Stimulated activated CD8-positive, alpha-beta memory T cell treated with anti-CD3 and anti-CD28 coated beads, Interleukin-15, amount 100 ng/mL, for 4 hours (primary cell): ENCODE data around the gene PLS3.

ENCODE experiments used
- DNase-seq, 2 donors: peaks; one replicate each; pipeline ENCODE4 v3.0.0-alpha.2; 2020; ENCODE audit warnings: low read depth in 2 of 2

PLS3 gene

DNA sequence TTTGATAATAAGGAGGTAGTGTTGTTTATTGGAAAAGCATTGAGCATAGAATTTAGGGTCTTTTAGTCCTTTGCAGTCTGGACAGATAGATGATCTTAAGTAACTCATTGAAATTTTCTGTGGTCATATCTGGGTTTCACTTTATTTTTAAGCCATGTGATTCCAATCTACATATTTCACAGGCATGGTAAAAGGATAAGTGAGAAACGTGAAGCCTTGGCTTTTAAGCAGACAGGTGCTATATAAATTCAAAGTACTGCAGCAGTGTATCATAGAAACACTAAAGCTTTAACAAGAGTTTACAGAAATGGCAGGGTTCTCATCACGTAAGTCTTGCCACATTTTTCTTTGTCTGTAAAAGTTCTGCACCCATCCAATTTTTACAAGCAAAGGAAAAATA lies 4.9 kb downstream of the PLS3 start:
- no peak for DNase-seq

DNA sequence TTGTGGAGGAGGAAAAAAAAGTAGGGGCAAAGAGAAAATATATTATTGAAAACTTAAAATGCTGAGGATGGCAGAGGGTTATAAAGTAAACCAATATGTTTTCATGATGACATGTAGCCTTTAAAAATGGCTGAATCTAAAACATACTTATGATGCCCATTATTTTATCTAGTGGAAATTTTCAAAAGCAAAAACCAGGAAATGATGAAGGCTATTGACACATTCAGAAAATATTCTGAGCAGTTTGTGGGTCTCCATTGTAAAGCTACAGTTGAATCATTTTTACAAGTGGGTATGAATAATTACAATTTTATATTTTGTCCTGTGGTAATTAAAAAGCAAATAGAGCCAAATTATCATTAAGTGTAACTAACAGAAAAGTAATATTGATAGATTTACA lies 10.7 kb downstream of the PLS3 start:
- no peak for DNase-seq

DNA sequence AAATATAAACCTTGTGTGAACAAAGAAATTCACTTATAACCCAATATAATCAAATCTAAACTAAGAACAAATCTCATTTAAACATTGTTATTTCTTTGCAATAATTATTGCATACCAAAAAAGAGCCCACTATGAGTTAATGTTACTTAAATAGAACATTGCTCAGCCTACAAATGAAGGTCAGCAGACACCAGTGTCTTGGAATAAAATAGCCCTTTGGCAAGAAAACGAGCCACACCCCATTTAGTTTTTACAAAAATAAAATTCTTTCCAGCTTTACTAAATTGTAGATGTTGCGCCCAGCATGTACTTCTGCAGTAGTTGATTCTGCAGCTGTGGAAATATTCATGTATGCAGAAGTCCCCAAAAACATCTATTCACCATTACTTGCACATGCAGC lies 12.2 kb downstream of the PLS3 start:
- no peak for DNase-seq

DNA sequence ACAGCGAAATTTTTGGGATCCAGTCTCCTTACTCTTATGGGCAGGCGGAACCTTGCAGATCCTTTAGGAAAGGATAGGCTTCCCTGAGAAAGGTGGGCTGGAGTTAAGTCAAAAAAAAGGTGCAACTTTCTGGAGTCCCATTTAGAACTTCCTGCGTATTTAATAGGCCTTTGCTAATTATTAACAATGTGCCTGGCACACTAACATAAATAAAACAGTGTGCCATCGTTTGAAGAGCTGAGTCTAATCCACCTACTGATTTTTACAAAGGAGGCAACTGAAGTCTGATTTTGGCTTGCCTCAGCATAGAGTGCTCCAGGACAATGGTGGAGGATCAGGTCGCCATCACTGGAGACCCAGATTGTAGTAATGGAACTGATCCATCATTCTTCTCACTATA lies 15.7 kb downstream of the PLS3 start:
- no peak for DNase-seq

DNA sequence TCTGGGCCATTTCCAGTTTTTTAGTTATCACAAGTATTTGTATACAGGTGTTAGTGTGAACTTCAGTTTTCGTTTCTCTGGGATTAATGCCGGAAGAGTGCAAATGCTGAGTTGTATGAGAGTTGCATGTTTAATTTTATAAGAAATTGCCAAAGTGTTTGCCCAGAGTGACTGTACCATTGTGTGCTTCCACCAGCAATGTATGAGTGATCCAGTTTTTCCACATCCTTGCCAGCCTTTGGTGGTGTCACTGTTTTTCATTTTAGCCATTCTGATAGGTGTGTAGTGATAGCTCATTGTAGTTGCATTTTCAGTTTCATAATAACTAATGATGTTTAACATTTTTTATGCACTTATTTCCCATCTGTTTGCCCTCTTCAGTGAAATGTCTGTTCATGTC lies 18.4 kb downstream of the PLS3 start:
- DNase-seq = no peak

DNA sequence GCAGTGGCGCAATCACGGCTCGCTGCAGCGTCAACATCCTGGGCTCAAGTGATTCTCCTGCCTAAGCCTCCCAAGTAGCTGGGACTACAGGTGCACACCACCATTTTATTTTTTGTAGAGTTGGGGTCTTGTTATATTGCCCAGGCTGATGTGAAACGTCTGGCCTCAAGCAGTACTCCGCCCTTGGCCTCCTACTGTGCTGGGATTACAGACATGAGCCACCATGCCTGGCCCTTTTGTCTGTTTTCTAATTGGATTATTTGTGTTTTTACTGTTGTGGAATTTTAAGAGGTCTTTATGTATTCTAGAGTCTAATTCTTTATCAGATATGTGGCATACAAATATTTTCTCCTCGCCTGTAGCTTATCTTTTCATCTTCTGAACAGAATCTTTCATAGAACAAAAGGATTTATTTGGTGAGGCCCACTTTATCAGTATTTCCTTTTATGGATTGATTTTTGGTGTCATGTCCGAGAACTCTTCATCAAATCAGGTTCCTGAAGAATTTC lies 18.9 kb downstream of the PLS3 start:
- DNase-seq = no peak

DNA sequence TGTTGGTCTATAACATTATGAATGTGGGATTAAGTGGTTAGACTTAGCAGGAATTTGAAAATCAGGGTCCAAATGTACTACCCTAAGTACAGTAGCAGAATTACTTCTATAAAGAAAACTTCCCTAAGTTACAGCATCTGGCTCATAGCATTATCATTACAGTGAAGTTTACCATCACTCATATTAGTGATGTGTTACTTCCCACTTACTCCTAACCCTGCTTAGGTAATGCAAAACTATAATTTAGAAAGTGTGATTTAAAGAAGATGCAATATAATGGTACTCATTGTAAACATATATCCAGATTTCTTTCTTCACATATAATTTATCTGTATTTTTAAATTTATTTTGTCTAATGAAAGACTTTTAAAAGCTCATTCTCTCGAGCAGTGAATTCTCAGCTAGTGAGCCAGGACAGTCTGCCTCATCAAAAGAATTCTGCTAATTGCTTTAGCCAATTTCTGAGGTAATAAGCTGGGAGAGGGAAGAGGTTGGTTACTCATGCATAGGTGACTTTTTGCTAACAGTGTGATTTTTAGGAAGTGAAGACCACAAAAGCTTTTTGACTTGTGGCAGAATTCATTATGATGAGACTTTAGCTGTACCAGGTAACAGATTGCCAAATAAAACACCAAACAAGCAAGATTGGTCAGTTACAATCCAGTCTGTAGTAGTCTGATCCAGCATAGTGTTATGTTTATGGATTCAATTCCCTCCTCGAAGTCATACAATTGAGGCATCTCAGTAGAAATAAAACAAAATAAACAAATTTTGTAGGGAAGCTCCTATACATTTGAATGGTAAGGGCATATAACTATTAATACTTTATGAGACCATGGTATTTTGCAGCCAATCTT lies 21.0 kb downstream of the PLS3 start:
- no peak for DNase-seq

DNA sequence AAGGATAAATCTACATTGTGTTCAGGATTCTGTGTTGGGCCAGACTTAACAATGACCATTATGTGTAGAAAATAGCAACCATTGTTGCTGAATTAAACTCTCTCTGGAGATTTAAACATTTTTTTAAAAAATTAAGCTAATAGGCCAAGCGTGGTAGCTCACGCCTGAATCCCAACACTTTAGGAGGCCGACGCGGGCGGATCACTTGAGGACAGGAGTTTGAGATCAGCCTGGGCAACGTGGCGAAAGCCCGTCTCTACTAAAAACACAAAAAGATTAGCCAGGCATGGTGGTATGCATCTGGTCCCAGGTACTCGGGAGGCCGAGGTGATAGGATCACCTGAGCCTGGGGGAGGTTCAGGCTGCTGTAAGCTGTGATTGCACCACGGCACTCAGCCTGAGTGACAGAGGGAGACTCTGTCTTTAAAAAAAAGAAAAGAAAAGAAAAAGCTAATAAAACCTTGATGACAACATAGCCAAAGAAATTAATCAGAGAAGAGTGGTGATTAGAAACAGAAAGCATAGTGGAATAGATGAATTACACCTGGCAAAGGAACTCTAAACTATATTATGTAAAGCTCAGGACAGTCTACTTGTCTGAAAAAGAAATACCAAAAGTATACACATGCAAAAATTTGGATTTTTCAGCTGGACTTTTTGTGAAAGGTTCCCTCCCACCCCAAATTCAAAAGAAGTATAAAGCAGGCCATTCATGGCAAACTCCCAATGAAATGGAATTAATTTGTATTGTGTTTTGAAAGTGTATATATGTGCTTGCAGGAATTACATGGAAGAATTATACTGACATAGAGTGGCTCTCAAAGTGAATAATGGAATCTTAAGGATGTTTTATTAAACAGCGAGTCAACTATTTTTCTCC lies 21.9 kb downstream of the PLS3 start:
- no peak for DNase-seq

DNA sequence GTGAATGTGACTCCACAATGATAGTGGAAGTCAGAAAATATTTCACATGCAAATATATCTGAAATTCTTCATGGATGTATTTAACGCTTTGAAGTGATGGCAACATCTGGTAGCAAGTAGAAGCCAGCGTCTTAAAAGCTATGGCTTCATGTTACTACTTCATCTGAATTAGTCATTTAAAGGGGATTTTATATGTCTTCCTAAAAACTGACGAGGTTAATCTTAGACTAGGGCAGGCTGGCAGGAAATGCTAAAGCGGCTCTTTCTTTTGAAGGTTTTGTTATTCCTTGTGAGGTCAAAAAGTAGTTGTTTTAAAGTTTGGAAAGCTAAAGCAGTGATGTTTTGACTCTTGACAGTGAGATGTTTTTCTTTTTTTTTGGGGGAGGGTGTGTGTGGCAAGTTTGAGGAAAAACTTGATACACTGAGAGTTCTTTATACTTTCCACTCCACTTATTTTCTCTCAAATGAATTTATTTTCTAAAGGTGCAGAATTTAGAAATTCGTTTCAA lies 22.6 kb downstream of the PLS3 start:
- DNase-seq = no peak

DNA sequence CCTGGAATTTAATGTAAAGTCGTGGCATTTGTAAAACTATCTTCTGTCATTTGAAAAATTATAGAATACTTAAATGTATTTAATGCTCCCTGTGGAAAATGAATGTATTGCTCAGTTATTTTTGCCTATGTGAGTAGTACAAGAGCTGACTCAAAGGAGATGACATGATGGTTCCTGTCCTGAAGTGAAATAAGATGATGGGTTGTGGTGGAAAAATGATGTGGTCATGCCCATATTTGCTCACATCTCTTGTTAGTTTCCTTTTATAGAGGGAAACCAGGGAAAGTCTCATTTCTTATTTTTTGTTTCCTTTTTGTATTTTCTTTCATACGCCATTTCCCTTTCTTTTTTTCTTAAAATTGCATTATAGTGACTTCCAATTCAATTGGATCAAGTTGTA lies 23.7 kb downstream of the PLS3 start:
- DNase-seq = no peak

DNA sequence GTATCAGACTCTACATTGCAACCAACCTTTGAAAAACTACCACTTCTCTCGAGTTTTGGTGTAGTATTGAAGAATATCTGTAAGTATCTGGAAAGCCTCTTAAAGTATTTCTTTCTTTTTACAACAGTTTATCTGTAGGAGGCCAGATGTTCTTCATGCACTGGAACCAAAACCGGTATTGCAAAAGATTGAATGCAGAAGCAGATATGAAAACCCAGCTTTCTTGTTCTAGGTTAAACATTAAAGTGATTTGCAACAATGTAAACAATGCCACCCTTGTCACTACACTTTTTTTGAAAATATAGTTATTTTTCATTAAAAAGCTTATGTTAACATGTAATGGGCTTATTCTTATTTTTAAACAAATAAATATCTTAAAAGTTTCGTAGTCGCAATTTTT lies 27.2 kb downstream of the PLS3 start:
- DNase-seq = no peak

DNA sequence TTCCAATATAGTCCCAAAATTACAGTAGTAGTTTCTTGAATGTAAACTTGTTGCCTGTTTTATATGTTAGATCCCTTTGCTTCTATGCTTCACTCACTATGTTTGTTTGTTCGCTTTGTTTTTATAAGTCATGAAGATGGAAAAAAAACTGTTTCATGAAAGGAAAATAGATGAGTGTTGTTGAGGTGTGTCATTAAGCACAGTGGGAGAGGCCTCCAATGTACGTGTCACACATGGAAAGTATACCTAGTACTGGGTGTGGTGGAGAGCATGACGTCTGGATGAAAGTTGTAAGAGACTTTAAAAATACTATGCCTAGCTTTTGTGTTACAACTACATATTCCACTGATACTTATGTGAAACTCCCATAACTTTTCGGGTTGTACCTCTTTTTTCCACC lies 28.4 kb downstream of the PLS3 start:
- DNase-seq = no peak

DNA sequence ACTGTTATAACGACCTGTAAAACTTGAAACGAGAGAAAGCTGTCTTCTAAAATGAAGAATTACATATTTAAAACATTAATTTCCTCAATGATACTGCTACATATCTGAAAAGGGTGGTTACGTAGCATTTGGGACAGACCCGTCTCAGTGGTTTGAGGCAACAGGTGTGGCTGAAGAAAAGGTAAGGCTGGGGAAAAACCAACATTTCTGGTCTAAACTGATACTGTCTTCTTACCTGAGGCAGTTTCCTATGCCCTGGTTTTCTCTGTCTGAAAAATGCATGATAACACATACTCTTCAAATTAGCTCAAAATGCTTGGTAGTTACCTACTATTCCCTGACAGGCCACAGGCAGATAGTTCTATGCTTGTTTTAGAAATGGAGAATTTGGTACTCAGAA lies 30.4 kb downstream of the PLS3 start:
- DNase-seq = no peak

DNA sequence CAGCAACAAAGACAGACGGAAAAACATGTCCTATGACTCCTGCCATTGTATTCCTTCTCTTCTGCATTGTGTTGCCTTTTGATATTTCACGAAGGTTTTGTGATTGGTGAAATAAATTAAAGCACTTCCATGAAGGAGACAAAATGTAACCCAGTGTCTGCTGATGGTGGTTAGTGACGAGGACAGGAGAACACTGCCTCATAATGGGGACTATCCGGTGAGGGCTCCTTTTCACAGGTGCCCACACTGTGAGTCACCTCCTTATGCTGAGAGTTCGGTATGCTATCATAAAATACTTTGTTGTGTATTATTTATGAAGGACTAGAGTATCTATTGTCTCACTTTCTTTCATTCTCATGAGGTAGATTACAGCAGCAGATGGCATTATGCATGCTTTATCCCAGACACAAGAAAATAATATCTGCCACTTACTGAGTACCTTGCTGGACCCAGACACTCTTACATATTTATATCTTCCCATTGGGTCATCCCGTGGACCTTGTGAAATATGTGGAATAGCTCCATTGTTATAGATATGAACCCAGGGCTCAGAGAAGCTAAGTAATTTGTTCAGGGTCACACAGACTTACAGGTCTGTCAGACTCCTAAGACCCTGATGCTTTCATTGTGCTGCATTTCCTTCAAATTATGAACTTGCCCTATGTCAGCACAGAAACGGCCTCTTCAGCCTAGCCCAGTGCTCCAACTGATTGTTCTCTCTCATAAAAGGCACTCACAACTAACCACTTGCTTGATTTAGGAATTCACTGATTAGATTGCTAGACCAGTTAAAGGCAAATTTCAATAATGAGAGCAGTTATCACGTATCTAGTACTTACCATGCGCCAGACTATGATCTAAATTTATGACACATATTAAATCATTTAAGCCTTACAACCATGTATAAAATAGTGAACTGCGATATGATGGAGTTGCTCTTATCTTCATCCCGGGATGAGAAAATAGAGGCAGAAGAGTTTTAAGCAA lies 31.2 kb downstream of the PLS3 start:
- DNase-seq = no peak

DNA sequence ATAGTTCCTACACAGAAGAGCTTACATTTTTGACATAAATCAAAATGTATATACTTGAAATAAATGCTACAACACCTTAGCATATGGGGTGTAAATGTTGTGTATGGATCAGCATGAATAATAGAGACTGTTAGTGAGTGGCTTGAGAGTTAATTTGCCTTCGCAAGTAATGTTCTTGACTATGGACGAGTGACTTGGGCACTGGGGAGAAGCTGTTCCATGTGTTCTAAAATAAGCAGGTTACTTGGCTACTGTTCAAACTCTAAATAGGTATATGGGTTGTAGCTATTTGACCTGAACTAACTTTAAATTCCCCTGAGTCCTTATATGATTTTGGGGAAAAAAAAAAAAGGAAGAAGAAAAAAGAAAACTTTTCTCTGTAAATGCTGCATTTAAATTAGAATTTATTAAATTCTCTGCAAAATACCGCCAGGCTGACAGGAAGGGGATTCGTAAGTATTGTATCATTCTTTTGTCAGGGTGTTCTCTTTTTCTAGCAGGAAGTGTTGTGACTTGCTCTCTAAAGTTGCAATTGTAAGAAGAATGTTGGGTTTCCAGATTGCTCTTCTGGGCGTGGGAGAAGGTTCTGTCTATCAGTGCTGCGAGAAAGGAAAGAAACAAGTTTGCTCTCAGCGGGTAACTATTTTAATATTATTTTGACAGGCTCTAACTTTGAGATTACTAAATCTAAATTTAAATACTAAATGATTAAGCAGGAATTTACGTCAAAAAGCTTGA lies 32.2 kb downstream of the PLS3 start:
- no peak for DNase-seq

DNA sequence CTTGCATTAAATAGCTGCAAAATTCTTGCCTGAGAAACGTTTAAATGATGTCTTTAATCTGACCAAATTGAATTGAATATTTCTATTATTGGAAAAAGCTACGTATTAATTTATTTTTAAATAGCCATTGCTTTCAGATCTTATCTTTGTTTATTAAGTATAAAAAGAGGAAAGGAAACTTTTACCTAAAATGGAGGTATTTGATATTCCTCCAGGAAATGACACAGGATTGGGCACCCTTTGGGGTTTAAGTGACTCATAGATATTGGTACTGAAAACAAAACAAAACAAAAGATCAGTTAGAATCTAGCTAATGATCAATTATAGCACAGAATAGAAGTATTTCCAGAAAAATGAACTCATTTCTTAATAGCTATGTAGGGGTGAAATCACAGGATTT lies 34.1 kb downstream of the PLS3 start:
- DNase-seq = no peak

DNA sequence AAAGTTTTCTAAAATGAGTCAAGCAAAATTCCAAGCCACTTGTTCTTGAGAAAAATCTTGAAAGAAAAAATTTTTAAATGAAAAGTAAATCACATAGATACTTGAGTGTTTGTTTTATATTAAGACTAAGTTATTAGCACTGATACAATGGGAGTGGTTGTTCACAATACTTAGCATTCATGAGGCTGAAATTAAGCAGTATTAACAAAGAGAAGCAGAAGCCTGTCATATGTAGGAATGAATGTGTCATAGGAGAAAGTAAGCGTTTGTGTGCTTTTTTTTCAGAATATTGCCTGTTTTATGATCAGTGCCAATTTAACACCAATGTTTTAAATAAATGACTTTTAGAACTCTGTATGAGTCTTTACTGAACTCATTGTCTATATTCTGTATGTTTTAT lies 37.6 kb downstream of the PLS3 start:
- DNase-seq = no peak

DNA sequence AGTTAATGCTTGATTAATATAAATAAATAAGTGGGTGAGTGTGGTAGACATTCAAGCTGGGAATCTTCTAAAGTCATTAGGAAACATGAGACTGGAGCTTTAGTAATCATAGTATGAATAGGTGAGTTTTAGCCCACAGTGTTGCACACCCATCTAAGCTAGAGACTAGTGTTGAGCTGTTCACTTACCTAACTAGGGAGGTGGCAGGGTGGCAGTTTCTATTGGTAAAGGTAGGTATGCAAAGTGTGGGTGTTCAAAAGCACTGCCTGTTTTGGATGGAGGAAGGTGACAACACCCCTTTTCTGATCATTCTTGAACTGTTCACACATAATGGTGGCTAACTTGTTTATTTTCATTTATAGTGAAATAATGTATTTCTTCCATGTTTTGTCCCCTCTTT lies 41.3 kb downstream of the PLS3 start:
- DNase-seq = no peak

DNA sequence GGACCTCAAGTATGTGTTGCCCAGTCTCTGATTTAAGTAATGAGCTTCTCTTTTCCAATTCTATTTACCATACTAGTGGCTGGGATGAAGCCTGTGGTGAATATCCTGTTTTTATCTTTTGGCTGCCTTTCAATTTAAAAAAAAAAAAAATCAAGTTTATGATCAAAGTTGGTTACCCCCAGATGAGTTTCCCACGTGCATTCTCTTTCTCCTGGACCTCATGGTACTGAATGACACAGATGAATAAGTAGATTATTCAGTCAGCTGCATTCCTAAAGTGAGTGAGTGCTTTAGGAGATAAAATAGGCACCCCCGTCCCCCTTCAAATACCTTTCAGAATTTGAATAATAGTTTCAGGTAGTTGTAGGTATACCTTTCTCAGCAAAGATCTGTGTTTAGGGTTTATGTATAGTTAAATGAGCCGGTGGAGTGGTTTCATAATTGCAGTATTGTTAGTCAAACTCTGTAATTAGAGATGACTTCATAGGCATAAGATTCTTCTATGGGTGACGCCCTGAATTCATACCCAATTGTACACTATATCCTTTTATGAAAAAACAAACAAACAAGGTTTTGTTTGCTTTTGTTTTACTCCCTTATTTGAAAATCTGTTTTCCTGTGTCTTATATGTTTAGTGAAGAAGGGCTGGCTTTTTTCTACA lies 41.9 kb downstream of the PLS3 start:
- DNase-seq = no peak

DNA sequence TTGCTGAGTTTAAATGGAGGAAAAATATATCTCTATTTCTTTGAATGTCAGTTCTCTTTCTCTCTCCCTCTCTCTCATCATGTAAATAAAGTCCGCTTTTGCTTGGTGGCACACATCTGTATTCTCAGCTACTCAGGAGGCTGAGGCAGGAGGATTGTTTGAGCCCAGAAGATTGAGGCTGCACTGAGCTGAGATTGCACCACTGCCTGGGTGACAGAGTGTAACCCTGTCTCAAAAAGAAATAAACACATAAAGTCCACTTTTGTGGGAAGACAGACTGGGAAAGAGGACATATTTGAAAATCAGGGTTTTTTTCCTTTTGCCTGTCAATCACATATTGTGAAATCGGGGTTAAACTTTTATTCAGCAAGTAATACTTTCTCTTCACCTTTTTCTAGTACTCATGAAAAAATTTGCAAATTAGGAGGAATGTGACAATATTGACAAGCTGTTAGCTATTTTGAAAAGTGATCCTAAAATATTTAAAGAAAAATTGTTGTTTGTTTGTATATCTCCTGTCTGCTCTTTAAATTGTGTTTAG lies 42.6 kb downstream of the PLS3 start:
- DNase-seq = no peak
